Measurements from ENCODE around the gene ATP11A.

The ATP11A gene

GRCh38 chr13:112692104-112692503 is 2.3 kb downstream of the ATP11A start:
- DNase-seq: no peak
- TF ChIP-seq GATA1 (IDR thresholded peaks at IDR 0.05; ENCODE audit: low read depth, low read length): no peak
- no peak for TF ChIP-seq POLR2A (IDR thresholded peaks at IDR 0.05; ENCODE audit: low read length)

- no peak for TF ChIP-seq GATA1 (IDR thresholded peaks at IDR 0.05; ENCODE audit: low read depth, low read length)
- TF ChIP-seq POLR2A (IDR thresholded peaks at IDR 0.05; ENCODE audit: low read length): no peak
- DNase-seq: no peak
These were observed 2.7 kb downstream of the ATP11A start for GRCh38 chr13:112692586-112692985.

- no peak for TF ChIP-seq POLR2A (IDR thresholded peaks at IDR 0.05; ENCODE audit: low read length)
- TF ChIP-seq GATA1 (IDR thresholded peaks at IDR 0.05; ENCODE audit: low read depth, low read length): no peak
- peak; percentile 32 to 51 for DNase-seq
These were observed 4.1 kb downstream of the ATP11A start for GRCh38 chr13:112693831-112694497.

GRCh38 chr13:112695121-112695520 is 5.3 kb downstream of the ATP11A start:
- DNase-seq: no peak
- TF ChIP-seq GATA1 (IDR thresholded peaks at IDR 0.05; ENCODE audit: low read depth, low read length) (no peak), POLR2A (IDR thresholded peaks at IDR 0.05; ENCODE audit: low read length) (no peak)

GRCh38 chr13:112696001-112696868 is 6.4 kb downstream of the ATP11A start:
- DNase-seq: no peak
- TF ChIP-seq POLR2A (IDR thresholded peaks at IDR 0.05; ENCODE audit: low read length) (no peak), GATA1 (IDR thresholded peaks at IDR 0.05; ENCODE audit: low read depth, low read length) (no peak)

GRCh38 chr13:112696869-112697465 is 7.1 kb downstream of the ATP11A start:
- DNase-seq: no peak
- TF ChIP-seq GATA1 (IDR thresholded peaks at IDR 0.05; ENCODE audit: low read depth, low read length) (no peak), POLR2A (IDR thresholded peaks at IDR 0.05; ENCODE audit: low read length) (no peak)

GRCh38 chr13:112697756-112698655 is 8.2 kb downstream of the ATP11A start:
- no peak for DNase-seq
- no peak for TF ChIP-seq POLR2A (IDR thresholded peaks at IDR 0.05; ENCODE audit: low read length)
- no peak for TF ChIP-seq GATA1 (IDR thresholded peaks at IDR 0.05; ENCODE audit: low read depth, low read length)

- no peak for TF ChIP-seq GATA1 (IDR thresholded peaks at IDR 0.05; ENCODE audit: low read depth, low read length)
- no peak for TF ChIP-seq POLR2A (IDR thresholded peaks at IDR 0.05; ENCODE audit: low read length)
- no peak for DNase-seq
These were observed 9.6 kb downstream of the ATP11A start for GRCh38 chr13:112699322-112699918.

GRCh38 chr13:112700291-112701060 is 10.6 kb downstream of the ATP11A start:
- TF ChIP-seq GATA1 (IDR thresholded peaks at IDR 0.05; ENCODE audit: low read depth, low read length) (no peak), POLR2A (IDR thresholded peaks at IDR 0.05; ENCODE audit: low read length) (no peak)
- peak in 1 of 2 experiments; percentile 57 for DNase-seq

- DNase-seq: no peak
- TF ChIP-seq GATA1 (IDR thresholded peaks at IDR 0.05; ENCODE audit: low read depth, low read length) (no peak), POLR2A (IDR thresholded peaks at IDR 0.05; ENCODE audit: low read length) (no peak)
These were observed 12.6 kb downstream of the ATP11A start for GRCh38 chr13:112702341-112702985.

- TF ChIP-seq GATA1 (IDR thresholded peaks at IDR 0.05; ENCODE audit: low read depth, low read length) (no peak), POLR2A (IDR thresholded peaks at IDR 0.05; ENCODE audit: low read length) (no peak)
- DNase-seq: peak; percentile 34 to 57
These were observed 13.1 kb downstream of the ATP11A start for GRCh38 chr13:112702986-112703379.

Measured in erythroblast (primary cell).